ENCODE measurements around the gene POU2F1.

- TF ChIP-seq, protein P1, sequence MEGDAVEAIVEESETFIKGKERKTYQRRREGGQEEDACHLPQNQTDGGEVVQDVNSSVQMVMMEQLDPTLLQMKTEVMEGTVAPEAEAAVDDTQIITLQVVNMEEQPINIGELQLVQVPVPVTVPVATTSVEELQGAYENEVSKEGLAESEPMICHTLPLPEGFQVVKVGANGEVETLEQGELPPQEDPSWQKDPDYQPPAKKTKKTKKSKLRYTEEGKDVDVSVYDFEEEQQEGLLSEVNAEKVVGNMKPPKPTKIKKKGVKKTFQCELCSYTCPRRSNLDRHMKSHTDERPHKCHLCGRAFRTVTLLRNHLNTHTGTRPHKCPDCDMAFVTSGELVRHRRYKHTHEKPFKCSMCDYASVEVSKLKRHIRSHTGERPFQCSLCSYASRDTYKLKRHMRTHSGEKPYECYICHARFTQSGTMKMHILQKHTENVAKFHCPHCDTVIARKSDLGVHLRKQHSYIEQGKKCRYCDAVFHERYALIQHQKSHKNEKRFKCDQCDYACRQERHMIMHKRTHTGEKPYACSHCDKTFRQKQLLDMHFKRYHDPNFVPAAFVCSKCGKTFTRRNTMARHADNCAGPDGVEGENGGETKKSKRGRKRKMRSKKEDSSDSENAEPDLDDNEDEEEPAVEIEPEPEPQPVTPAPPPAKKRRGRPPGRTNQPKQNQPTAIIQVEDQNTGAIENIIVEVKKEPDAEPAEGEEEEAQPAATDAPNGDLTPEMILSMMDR (IDR thresholded peaks at IDR 0.05; ENCODE audit: extremely low read depth in 1 of 2, insufficient read depth in 1 of 2, low read depth in 1 of 2, low read length in 2 of 2): no peak
- TF ChIP-seq EZH2 (IDR thresholded peaks at IDR 0.05; ENCODE audit: borderline replicate concordance, low read depth, low read length, severe bottlenecking) (no peak), POLR2A (IDR thresholded peaks at IDR 0.05; ENCODE audit: low read depth, low read length) (no peak)
- TF ChIP-seq, protein P2, sequence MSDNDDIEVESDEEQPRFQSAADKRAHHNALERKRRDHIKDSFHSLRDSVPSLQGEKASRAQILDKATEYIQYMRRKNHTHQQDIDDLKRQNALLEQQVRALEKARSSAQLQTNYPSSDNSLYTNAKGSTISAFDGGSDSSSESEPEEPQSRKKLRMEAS (IDR thresholded peaks at IDR 0.05; ENCODE audit: insufficient read depth, insufficient read length): no peak
These were observed 226.9 kb downstream of the POU2F1 start for GRCh38 chr1:167447521-167448136.
